Glutamatergic neuron (in vitro differentiated cells): ENCODE data around the gene CCNT2. TPM values are rescaled to one million over a fixed set of nuclear protein-coding genes. Genes with fewer than 3 reads are reported as not detected.
A peak's percentile ranks its signal among the peaks of the same experiment; 100 is the strongest.

Experiments
- DNase-seq: peaks from one replicate; pipeline ENCODE4 v3.0.0; 2022
- H3K27ac Mint-ChIP-seq: one replicate; pipeline ENCODE4 v1.8.0; 2020; ENCODE audit warnings: mild to moderate bottlenecking, mixed read lengths, inconsistent platforms; ENCODE audit not compliant: unreplicated experiment
- H3K27me3 Mint-ChIP-seq: one replicate; pipeline ENCODE4 v1.8.0; 2020; ENCODE audit warnings: mild to moderate bottlenecking, moderate library complexity, mixed read lengths, inconsistent platforms; ENCODE audit not compliant: unreplicated experiment
- H3K36me3 Mint-ChIP-seq: one replicate; pipeline ENCODE4 v1.8.0; 2020; ENCODE audit warnings: mild to moderate bottlenecking, mixed read lengths, inconsistent platforms; ENCODE audit not compliant: unreplicated experiment
- H3K4me1 Mint-ChIP-seq: one replicate; pipeline ENCODE4 v1.8.0; 2020; ENCODE audit warnings: mild to moderate bottlenecking, low read depth, mixed read lengths, inconsistent platforms; ENCODE audit not compliant: unreplicated experiment
- H3K4me3 Mint-ChIP-seq: one replicate; pipeline ENCODE4 v1.8.0; 2020; ENCODE audit warnings: mild to moderate bottlenecking, mixed read lengths, inconsistent platforms; ENCODE audit not compliant: unreplicated experiment
- H3K9me3 Mint-ChIP-seq: one replicate; pipeline ENCODE4 v1.8.0; 2020; ENCODE audit warnings: mild to moderate bottlenecking, moderate library complexity, mixed read lengths, inconsistent platforms; ENCODE audit not compliant: unreplicated experiment
- total RNA-seq: library from RNA; stranded (reverse); fragmentation: NEBNext Ultra II Directional; extraction: Animal tissue kit (Norgen Biotek cat#: 25700); gene quantifications from one replicate; pipeline ENCODE4 v1.2.1, GENCODE V29; 2021; ENCODE audit not compliant: unreplicated experiment
- TF ChIP-seq, protein P1 (sequence below): fragments of 200-600 bp; sonication (generic); IDR thresholded peaks from one replicate; pipeline ENCODE4 v1.5.0; 2021; ENCODE audit not compliant: partially characterized antibody, unreplicated experiment

CCNT2 gene
- total RNA-seq, 1 donor from 2014 or later: 70.0 TPM

DNA sequence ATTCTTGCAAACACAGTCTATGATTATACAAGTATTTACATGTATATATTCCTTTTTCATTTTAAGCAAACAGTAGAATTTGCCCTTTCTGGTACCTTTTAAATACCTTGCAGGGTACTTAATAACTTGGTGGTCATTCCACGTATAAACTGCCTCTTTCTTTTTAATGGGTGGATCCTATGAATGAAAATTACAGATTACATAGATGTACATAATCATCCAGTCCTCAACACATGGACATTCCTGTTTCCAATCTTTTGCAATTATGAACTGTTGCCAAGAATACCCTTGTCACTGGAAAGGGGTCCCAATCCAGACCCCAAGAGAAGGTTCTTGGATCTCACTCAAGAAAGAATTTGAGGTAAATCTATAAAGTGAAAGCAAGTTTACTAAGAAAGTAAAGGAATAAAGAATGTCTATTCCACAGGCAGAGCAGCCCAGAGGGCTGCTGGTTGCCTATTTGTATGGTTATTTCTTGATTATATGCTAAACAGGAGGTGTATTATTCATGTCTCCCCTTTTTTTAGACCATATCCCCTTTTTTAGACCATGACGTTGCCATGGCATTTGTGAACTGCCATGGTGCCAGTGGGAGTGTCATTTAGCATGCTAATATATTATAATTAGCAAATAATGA, 7.7 kb upstream of the CCNT2 start:
- Mint-ChIP-seq H3K9me3 (peaks cover 2% of the 10 kb centered on the region), H3K4me1 (peaks cover 3% of the 10 kb centered on the region), H3K4me3 (no peak overlapping the region), H3K27ac (no peak overlapping the region), H3K36me3 (peaks cover 12% of the 10 kb centered on the region), H3K27me3 (peaks cover 2% of the 10 kb centered on the region)
- no peak for DNase-seq
- TF ChIP-seq, protein P1, sequence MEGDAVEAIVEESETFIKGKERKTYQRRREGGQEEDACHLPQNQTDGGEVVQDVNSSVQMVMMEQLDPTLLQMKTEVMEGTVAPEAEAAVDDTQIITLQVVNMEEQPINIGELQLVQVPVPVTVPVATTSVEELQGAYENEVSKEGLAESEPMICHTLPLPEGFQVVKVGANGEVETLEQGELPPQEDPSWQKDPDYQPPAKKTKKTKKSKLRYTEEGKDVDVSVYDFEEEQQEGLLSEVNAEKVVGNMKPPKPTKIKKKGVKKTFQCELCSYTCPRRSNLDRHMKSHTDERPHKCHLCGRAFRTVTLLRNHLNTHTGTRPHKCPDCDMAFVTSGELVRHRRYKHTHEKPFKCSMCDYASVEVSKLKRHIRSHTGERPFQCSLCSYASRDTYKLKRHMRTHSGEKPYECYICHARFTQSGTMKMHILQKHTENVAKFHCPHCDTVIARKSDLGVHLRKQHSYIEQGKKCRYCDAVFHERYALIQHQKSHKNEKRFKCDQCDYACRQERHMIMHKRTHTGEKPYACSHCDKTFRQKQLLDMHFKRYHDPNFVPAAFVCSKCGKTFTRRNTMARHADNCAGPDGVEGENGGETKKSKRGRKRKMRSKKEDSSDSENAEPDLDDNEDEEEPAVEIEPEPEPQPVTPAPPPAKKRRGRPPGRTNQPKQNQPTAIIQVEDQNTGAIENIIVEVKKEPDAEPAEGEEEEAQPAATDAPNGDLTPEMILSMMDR: no peak

DNA sequence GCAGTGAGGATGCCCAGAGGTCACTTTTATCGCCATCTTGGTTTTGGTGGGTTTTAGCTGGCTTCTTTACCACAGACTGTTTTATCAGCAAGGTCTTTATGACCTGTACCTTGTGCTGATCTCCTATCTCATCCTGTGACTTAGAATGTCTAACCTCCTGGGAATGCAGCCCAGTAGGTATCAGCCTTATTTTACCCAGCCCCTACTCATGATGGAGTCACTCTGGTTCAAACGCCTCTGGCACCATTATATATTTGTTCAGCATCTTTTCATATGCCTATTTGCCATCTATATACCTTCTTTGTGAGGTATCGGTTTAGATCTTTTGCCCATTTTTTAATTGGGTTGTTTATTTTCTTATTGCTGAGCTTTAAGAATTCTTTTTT, 7.2 kb upstream of the CCNT2 start:
- Mint-ChIP-seq H3K9me3 (peaks cover 2% of the 10 kb centered on the region), H3K27me3 (peaks cover 2% of the 10 kb centered on the region), H3K27ac (no peak overlapping the region), H3K4me3 (no peak overlapping the region), H3K4me1 (peaks cover 3% of the 10 kb centered on the region), H3K36me3 (peaks cover 12% of the 10 kb centered on the region)
- no peak for DNase-seq
- TF ChIP-seq, protein P1: no peak

DNA sequence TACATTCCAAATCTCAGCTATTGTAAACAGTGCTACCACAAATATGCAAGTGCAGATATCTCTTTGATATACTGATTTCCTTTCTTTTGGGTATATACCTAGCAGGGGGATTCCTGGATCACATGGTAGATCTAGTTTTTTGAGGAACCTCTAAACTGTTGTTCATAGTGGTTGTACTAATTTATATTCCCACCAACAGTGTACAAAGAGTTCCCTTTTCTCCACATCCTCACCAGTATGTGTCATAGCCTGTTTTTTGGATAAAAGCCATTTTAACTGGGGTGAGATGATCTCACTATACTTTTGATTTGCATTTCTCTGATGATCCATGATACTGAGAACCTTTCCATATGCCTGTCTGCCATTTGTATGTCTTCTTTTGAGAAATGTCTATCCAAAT, 6.3 kb upstream of the CCNT2 start:
- Mint-ChIP-seq H3K4me3 (no peak overlapping the region), H3K27me3 (peaks cover 2% of the 10 kb centered on the region), H3K36me3 (peaks cover 12% of the 10 kb centered on the region), H3K4me1 (peaks cover 3% of the 10 kb centered on the region), H3K9me3 (peaks cover 2% of the 10 kb centered on the region), H3K27ac (no peak overlapping the region)
- TF ChIP-seq, protein P1: no peak
- no peak for DNase-seq

DNA sequence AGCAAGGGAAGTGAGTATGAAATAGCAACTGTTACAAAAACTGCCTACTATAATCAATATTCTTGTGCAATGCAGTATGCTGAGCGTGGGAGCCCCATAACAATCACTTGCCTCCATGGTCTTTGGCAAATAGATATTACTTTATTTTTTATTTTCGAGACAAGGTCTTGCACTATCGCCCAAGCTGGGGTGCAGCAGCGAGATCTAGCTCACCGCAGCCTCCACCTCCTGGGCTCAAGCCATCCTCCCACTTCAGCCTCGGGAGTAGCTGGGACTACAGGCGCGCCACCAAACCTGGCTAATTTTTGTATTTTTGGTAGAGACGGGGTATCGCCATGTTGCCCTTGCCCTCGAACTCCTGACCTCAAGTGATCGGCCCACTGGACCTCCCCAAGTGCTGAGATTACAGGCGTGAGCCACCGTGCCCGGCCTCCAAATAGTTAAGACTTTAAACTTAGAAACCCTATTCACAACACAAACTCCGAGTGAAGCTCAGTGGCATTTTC, 1.2 kb upstream of the CCNT2 start:
- peak overlapping the region; percentile 99 for H3K4me3 Mint-ChIP-seq
- DNase-seq: no peak
- peaks cover 12% of the 10 kb centered on the region for H3K36me3 Mint-ChIP-seq
- H3K9me3 Mint-ChIP-seq: peaks cover 21% of the 10 kb centered on the region
- TF ChIP-seq, protein P1: no peak
- peaks cover 5% of the 10 kb centered on the region for H3K4me1 Mint-ChIP-seq
- H3K27ac Mint-ChIP-seq: peak overlapping the region; percentile 89
- H3K27me3 Mint-ChIP-seq: peaks cover 12% of the 10 kb centered on the region

DNA sequence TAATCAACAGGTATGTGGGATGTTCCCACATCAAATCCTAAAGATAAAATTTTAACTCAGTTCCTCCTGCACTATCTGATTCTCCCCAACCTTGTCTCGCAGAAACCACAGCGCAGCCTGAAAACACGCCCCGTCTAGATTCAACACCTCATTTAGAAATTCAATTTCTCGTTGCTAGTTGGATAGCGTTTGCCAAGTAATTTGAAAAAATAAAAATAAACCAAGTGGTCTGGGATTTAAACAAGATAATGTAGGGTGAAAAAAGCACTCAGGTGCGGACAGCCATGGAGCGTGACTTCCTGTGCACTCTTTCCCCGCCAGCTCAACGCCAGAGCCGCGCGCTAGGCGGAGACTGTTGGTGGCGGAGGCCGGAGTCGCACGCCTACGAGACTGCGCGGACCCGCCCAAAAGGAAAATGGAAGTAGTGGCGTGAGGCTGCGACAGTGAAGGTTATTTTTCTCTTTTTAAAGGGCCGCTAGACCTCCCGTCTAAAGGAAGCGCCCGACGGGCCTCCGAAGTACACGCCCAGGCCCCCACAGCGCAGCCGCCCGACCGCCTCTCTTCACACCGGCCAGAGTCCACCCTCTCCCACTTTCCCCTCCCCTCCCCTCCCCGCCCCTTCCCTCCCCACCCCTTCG, 615 bp upstream of the CCNT2 start:
- H3K36me3 Mint-ChIP-seq: peaks cover 12% of the 10 kb centered on the region
- H3K27me3 Mint-ChIP-seq: peaks cover 12% of the 10 kb centered on the region
- DNase-seq: peak; percentile 85
- TF ChIP-seq, protein P1: no peak
- peak overlapping the region; percentile 99 for H3K4me3 Mint-ChIP-seq
- peaks cover 19% of the 10 kb centered on the region for H3K9me3 Mint-ChIP-seq
- H3K27ac Mint-ChIP-seq: peak overlapping the region; percentile 89
- peaks cover 8% of the 10 kb centered on the region for H3K4me1 Mint-ChIP-seq
